DMS153 treated with DMSO at 0.1 percent for 48 hours (cell line): ENCODE measurements around the gene STXBP2.

ENCODE experiments used
- DNase-seq: peaks from one replicate; lab custom pipeline; 2025; ENCODE audit not compliant: unreplicated experiment; lab: John Stamatoyannopoulos, UW

Gene STXBP2

GRCh38 chr19:7636691-7637373 lies at the start of gene STXBP2:
TSS of gene STXBP2 (plus strand) at chr19:7637110. CDS start at chr19:7637150, 40 bp downstream.
- peak; percentile 67 for DNase-seq

- DNase-seq: no peak
Measured at GRCh38 chr19:7589822-7590221, 47.1 kb upstream of the STXBP2 start.

GRCh38 chr19:7590256-7590655 lies 46.7 kb upstream of the STXBP2 start:
- DNase-seq: no peak

DNA sequence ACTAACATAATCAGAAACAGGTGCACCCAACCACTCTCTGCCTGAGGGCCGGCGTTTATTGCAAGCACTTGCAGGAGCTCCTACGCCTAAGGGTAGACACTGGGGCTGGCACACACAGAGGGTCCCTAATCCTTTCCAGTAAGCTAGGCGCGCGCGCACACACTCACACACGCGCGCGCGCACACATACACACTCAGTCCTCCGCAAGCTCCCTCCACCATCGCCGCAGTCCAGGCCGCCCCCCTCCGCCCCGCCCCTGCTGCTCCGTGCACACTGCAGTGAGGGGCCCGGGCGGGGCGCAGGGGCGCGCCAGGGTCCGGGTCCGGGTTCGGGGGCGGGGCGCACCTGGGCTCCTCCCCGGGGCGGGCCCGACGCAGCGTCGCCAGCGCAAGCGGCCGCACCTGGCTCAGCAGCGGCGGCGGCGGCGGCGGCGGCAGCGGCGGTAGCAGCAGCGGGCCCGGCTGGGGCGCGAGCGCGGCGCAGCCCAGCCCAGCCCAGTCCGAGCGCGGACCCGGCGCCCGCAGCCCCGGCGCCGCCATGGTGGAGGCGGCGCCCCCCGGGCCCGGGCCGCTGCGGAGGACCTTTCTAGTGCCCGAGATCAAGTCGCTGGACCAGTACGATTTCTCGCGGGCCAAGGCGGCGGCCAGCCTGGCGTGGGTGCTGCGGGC lies 41.3 kb upstream of the STXBP2 start, which contains the start of gene CAMSAP3:
CAMSAP3 (plus strand) TSS at position 398 of the 668 bp plus-strand sequence; CDS start at position 538, 140 bp downstream.
- peak; percentile 14 for DNase-seq

GRCh38 chr19:7596211-7596937 lies 40.5 kb upstream of the STXBP2 start:
- no peak for DNase-seq

DNA sequence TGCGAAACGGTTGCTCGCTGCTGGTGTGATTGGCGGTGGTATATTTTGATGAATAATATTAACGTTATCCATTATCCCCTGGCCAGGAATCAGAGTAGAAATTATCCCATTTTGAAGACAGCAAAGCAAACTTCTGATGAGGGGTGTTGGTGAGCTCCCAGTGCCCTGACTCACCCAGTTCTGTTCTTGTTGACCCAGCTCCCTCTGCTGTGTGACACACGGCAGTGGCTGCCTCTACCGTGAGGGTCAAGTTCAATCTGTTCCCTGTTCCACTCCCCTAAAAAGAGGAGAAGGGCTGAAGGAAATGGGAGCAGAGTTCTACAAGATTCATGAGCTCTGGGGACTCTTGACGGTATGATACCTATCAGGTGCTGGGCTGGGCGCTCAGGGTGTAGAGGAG lies 39.2 kb upstream of the STXBP2 start:
- no peak for DNase-seq

GRCh38 chr19:7598180-7598579 lies 38.7 kb upstream of the STXBP2 start:
- DNase-seq: no peak

DNA sequence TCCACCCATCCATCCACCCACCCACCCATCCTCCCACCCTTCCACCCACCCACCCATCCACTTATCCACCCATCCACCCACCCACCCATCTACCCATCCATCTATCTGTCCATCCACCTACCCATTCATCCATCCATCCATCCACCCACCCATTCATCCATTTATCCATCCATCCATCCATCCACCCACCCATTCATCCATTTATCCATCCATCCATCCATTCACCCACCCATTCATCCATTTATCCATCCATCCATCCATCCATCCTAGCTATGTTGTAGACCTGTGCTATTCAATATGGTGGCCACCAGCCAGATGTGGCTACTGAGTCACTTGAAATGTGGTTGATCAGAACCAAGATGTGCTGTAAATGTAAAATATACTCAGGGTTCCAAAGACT lies 36.2 kb upstream of the STXBP2 start:
- DNase-seq: no peak

DNA sequence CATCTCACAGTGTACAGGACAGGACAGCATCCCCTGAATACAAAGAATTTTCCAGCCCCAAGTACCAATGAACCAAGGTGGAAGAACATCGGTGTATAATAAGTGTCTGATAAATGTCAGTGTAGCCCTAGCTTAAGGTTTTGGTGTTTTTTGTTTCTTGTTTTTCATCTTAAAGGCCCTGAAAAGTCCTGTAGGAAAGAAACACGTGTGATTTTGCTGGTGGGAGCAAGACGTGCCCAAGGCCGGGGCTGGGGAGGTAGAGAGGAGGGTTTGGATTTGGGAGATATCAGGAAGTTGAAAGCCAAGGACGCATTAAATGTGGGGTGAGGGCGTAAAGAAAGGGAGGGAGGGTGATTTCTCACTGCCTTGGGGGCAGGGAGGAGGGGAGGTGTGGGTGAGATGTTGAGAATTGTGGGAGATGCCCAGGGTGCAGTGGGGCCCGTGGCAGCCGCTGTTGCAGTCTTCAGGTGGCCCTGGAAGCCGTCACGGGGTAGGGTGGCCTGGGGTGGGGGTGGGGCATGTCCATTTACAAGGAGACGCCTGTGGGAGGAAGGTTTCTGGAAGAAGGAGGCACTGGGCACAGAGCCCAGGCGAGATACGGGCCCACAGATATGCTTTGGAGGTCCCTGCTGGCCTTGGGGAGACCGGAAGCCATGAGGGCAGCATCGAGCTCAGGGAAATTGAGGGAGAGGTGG lies 34.5 kb upstream of the STXBP2 start:
- no peak for DNase-seq

GRCh38 chr19:7602935-7603497 lies 33.9 kb upstream of the STXBP2 start:
- DNase-seq: no peak

DNA sequence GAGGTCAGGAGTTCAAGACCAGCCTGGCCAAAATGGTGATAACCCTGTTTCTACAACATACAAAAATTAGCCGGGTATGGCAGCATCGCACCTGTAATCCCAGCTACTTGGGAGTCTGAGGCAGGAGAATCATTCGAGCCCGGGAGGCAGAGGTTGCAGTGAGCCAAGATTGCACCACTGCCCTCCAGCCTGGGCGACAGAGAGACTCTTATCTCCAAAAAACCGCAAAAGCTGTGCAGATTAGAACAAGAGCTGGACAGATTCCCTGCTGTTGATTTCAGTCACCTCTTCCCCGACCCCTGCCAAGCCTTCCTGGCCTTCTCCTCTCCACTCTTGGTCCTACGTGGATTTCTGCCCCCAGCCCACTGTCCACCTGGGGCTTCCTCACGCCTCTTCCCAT lies 33.0 kb upstream of the STXBP2 start:
- DNase-seq: no peak

- no peak for DNase-seq
Measured at GRCh38 chr19:7605490-7606222, 31.3 kb upstream of the STXBP2 start.

DNA sequence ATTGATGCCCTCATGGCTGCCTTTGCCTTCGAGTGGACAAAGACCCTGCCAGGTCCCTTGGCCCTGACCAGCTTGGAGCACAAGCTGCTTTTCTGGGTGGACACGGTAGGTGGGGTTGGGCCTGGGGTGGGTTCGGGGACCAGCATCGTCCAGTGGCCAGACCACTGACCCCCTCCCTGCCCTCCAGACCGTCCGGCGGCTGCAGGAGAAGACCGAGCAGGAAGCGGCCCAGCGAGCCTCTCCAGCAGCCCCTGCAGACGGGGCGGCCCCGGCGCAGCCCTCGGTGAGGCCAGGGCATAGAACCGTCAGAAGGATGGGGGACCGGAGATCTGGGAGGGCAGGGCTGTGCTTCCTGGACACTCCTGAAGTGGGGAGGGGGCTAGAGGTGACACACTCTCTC lies 30.6 kb upstream of the STXBP2 start:
- no peak for DNase-seq

DNA sequence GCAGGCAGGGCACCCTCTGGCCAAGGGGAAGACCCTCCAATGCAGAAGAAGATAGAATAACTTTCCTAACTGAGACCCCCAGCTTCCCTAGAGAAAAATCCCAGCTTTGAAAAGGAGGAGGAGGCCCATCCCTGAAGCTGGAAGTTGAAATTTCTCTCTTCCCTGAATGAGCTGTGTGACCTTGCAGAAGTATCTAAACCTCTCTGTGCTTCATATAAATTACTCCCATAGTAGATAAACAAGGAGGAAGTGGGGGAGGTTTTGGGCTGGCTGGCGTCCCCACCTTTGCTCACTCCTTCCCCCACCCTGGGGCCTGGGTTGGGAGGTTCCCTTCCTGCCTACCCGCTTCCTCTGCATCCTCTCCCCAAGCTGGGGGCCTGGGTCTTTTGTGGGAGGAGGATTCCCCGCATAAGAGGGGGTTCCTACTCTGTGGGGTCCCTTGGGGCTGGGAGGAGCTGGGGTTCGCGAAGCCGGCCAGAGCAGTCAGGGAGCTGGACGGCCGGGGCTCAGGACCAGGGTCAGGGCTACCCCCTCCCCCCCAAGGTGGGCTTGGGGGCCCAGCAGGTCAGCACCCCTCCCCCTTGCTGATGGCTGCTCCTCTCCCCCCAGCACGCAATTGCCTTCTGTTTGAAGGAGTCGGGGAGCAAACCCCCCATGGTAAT lies 29.6 kb upstream of the STXBP2 start:
- DNase-seq: no peak

DNA sequence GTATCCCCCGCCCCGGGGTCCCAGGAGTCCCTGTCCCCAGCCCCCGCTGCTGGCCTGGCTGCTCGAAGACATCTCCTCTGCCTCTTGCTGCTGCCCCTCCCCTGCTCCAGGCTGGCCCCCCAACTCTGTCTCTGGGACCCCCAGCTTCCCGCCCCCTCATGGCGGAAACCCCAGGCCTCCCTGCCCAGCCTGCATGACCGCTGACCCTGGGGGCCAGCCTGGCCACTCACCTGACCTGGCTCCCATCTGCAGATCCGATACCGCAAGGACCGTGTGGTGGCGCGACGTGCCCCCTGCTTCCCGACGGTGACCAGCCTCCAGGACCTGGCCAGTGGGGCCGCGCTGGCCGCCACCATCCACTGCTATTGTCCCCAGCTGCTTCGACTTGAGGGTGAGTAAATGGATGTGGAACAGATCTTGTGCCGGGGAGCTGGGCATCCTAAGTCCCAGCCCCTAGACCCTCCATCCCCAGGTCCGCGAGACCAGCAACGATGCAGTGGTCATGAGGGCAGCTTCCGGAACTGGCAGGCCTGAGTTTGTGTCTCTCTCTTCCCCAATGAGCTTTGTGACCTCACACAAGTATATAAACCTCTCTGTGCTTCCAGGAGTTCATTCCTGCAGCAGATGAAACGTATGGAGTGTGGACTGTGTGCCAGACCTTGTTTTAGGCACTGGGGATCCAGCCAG lies 28.9 kb upstream of the STXBP2 start:
- DNase-seq: no peak

DNA sequence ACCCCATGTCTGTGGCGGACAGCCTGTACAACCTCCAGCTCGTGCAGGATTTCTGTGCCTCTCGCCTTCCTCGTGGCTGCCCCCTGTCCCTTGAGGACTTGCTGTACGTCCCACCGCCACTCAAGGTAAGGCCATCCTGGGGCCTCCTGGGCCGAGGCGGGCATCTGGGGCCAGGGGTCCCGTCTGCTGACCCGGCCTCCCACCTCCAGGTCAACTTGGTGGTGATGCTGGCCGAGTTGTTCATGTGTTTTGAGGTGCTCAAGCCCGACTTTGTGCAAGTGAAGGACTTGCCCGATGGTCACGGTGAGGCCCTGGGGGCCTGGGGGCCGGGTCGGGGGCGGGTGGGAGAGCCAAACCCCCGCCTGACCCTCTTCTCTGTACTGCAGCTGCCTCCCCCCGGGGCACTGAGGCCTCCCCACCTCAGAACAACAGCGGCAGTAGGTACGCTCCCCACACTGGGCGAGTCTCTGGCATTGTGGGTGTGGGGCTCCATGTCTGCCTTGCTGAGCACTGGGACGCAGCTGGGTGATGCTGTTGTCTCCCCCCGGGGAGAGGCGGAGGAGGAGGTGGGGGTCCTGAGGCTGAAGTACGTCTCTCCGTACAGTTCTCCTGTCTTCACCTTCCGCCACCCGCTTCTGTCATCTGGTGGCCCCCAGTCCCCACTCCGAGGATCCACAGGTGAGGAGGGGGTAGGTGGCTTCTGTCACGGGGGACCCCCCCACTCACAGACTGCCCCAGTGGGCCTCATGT lies 26.2 kb upstream of the STXBP2 start:
- DNase-seq: no peak

- DNase-seq: no peak
Measured at GRCh38 chr19:7611541-7612279, 25.2 kb upstream of the STXBP2 start.
